OCI-LY7 (cell line): Measurements from ENCODE around the gene ANKRD45. TPM values are rescaled to one million over a fixed set of nuclear protein-coding genes. Genes with fewer than 3 reads are reported as not detected.

Experiments used
- BruUV-seq: library from RNA; stranded (reverse); fragments of 400-500 nt; replicated peaks from 2 replicates; lab custom pipeline; 2021; lab: Mats Ljungman, UMichigan
- CTCF ChIA-PET: fragments of 300-600 bp; sonication (Branson Sonifier 250); formaldehyde crosslinking; loops from one replicate; lab custom pipeline; 2022; ENCODE audit warnings: antibody characterized with exemption; ENCODE audit not compliant: unreplicated experiment; lab: Charles Lee
- POLR2A ChIA-PET: fragments of 300-600 bp; sonication (Branson Sonifier 250); formaldehyde crosslinking; loops from one replicate; lab custom pipeline; 2022; ENCODE audit warnings: antibody characterized with exemption; lab: Charles Lee
- DNase-seq: peaks from one replicate; pipeline ENCODE4 v3.0.0-alpha.2; 2015; ENCODE audit warnings: low spot score
- H2AFZ ChIP-seq: fragments of 200-600 bp; sonication (generic), shearing (Covaris generic); 2 replicates; pipeline ENCODE4 v1.6.1; 2014; ENCODE audit warnings: mild to moderate bottlenecking, antibody characterized with exemption, low read length, moderate library complexity
- H3K27ac ChIP-seq: fragments of 200-600 bp; sonication (generic); 2 replicates; pipeline ENCODE4 v1.5.1; 2014; ENCODE audit warnings: mixed run types, low read depth, mild to moderate bottlenecking, moderate library complexity, low read length, inconsistent platforms; ENCODE audit not compliant: poor library complexity, severe bottlenecking
- H3K36me3 ChIP-seq: fragments of 200-600 bp; sonication (generic); 2 replicates; pipeline ENCODE4 v1.6.1; 2014; ENCODE audit warnings: mild to moderate bottlenecking, antibody characterized with exemption, low read length, moderate library complexity, mixed read lengths; ENCODE audit not compliant: insufficient read depth
- H3K4me1 ChIP-seq: fragments of 200-600 bp; sonication (generic); 2 replicates; pipeline ENCODE4 v1.5.1; 2014; ENCODE audit warnings: mild to moderate bottlenecking, low read length; ENCODE audit not compliant: insufficient read depth, poor library complexity, severe bottlenecking
- H3K4me2 ChIP-seq: fragments of 200-600 bp; sonication (generic); 2 replicates; pipeline ENCODE4 v1.6.1; 2014; ENCODE audit warnings: mild to moderate bottlenecking, low read length
- H3K4me3 ChIP-seq: fragments of 200-600 bp; sonication (generic); 2 replicates; pipeline ENCODE4 v1.5.1; 2014; ENCODE audit warnings: mild to moderate bottlenecking, low read depth, low read length; ENCODE audit not compliant: poor library complexity, severe bottlenecking
- H3K79me2 ChIP-seq: fragments of 200-600 bp; sonication (generic); 2 replicates; pipeline ENCODE4 v1.6.1; 2016; ENCODE audit warnings: low read depth, mild to moderate bottlenecking, low read length, moderate library complexity, mixed read lengths; ENCODE audit not compliant: insufficient read depth
- H3K9me2 ChIP-seq: fragments of 200-600 bp; sonication (generic); 2 replicates; pipeline ENCODE4 v1.6.1; 2016; ENCODE audit warnings: mild to moderate bottlenecking, low read length, mixed read lengths; ENCODE audit not compliant: insufficient read depth
- H3K9me3 ChIP-seq: fragments of 200-600 bp; sonication (generic); 2 replicates; pipeline ENCODE4 v1.6.1; 2014; ENCODE audit warnings: mild to moderate bottlenecking, mixed run types, low read length, mixed read lengths
- H4K20me1 ChIP-seq: fragments of 200-600 bp; sonication (generic); 2 replicates; pipeline ENCODE4 v1.6.1; 2014; ENCODE audit warnings: mild to moderate bottlenecking, antibody characterized with exemption, low read length, moderate library complexity, mixed read lengths; ENCODE audit not compliant: insufficient read depth
- CTCF ChIP-seq: fragments of 200-600 bp; sonication (generic); conservative IDR thresholded peaks from 2 replicates; pipeline ENCODE4 v1.5.1; 2014; ENCODE audit warnings: mild to moderate bottlenecking, antibody characterized with exemption, low read length, moderate library complexity, mixed read lengths
- EZH2phosphoT487 ChIP-seq: fragments of 200-600 bp; sonication (generic); IDR thresholded peaks from 2 replicates; pipeline ENCODE4 v1.6.1; 2018; ENCODE audit warnings: low read depth, borderline replicate concordance, mild to moderate bottlenecking, mixed run types, antibody characterized with exemption, low read length, moderate library complexity, mixed read lengths
- intact Hi-C: fragments of 100-400 bp; cut with micrococcal nuclease; formaldehyde crosslinking; loops from one replicate; pipeline ENCODE4 v1.10.0; 2022; ENCODE audit not compliant: unreplicated experiment
- total RNA-seq, 2 experiments: library from RNA; depleted of rRNA in 1 of 2; stranded (reverse); fragments of >200 nt in 1 of 2; shearing (Covaris generic) in 1 of 2; gene quantifications; 2 replicates each; pipeline ENCODE4 v1.2.3, GENCODE V29; 2014 to 2022

The ANKRD45 gene
- total RNA-seq, 2 experiments from 2014 or later = 0.30 TPM; not detected in 1

- Histone ChIP-seq H3K9me3 (no peaks in the 10 kb centered on the region), H4K20me1 (no peaks in the 10 kb centered on the region), H3K9me2 (no peaks in the 10 kb centered on the region), H2AFZ (no peak overlapping the region), H3K36me3 (no peaks in the 10 kb centered on the region), H3K4me2 (no peak overlapping the region), H3K79me2 (no peaks in the 10 kb centered on the region), H3K4me1 (no peaks in the 10 kb centered on the region), H3K4me3 (no peak overlapping the region), H3K27ac (no peak overlapping the region)
- TF ChIP-seq CTCF (no peak), EZH2phosphoT487 (no peak)
- POLR2A ChIA-PET = no interaction called here
- intact Hi-C loops = no loop called here
- no TSS peak for BruUV-seq
- CTCF ChIA-PET = no interaction called here
- no peak for DNase-seq
These were observed 96.1 kb downstream of the ANKRD45 start for GRCh38 chr1:173573596-173573995.

- no peak for DNase-seq
- no peaks in the 10 kb centered on the region for H3K4me1 ChIP-seq
- H3K27ac ChIP-seq = no peak overlapping the region
- H3K4me3 ChIP-seq = no peak overlapping the region
- H3K36me3 ChIP-seq = no peaks in the 10 kb centered on the region
- intact Hi-C loops = no loop called here
- no peaks in the 10 kb centered on the region for H3K9me3 ChIP-seq
- H3K9me2 ChIP-seq = no peaks in the 10 kb centered on the region
- no peaks in the 10 kb centered on the region for H4K20me1 ChIP-seq
- H3K4me2 ChIP-seq = no peak overlapping the region
- CTCF ChIA-PET = no interaction called here
- H3K79me2 ChIP-seq = no peaks in the 10 kb centered on the region
- no peak for TF ChIP-seq EZH2phosphoT487
- TF ChIP-seq CTCF = no peak
- BruUV-seq = no TSS peak
- POLR2A ChIA-PET = interaction anchor here (0.6 kb wide), 1 partner anchor 767 kb away, joined by 3 read pairs; no protein-coding TSS in a partner anchor
- H2AFZ ChIP-seq = no peak overlapping the region
These were observed 97.3 kb downstream of the ANKRD45 start for GRCh38 chr1:173572201-173572873.

- intact Hi-C loops = no loop called here
- Histone ChIP-seq H3K36me3 (no peaks in the 10 kb centered on the region), H3K4me3 (no peak overlapping the region), H2AFZ (no peak overlapping the region), H4K20me1 (no peaks in the 10 kb centered on the region), H3K9me2 (no peaks in the 10 kb centered on the region), H3K4me2 (no peak overlapping the region), H3K9me3 (no peaks in the 10 kb centered on the region), H3K4me1 (no peaks in the 10 kb centered on the region), H3K27ac (no peak overlapping the region), H3K79me2 (no peaks in the 10 kb centered on the region)
- no TSS peak for BruUV-seq
- CTCF ChIA-PET = no interaction called here
- POLR2A ChIA-PET = interaction anchor here (0.5 kb wide), 1 partner anchor 455 kb away, joined by 3 read pairs; no protein-coding TSS in a partner anchor
- no peak for DNase-seq
- no peak for TF ChIP-seq CTCF
- TF ChIP-seq EZH2phosphoT487 = no peak
These were observed 99.2 kb downstream of the ANKRD45 start for GRCh38 chr1:173570370-173571007.
